Measurements from ENCODE around the gene WNT3.

- TF ChIP-seq CTCF (IDR thresholded peaks at IDR 0.05) (no peak), HMGXB4 (CRISPR knock-in tag; IDR thresholded peaks at IDR 0.05; ENCODE audit: borderline replicate concordance) (no peak), MYC (IDR thresholded peaks at IDR 0.05; ENCODE audit: borderline replicate concordance, low read length) (no peak), PBX3 (IDR thresholded peaks at IDR 0.05) (no peak), HOXA7 (CRISPR knock-in tag; IDR thresholded peaks at IDR 0.05) (no peak), NPAS2 (CRISPR knock-in tag; IDR thresholded peaks at IDR 0.05; ENCODE audit: borderline replicate concordance) (no peak), POLR2A (IDR thresholded peaks at IDR 0.05; ENCODE audit: low read length) (no peak)
Measured at GRCh38 chr17:46765453-46765852, 53.0 kb downstream of the WNT3 start.

Measured in A549 (cell line).